Neural progenitor cell (in vitro differentiated cells): ENCODE results near the gene OVOL3. TPM values are rescaled to one million over a fixed set of nuclear protein-coding genes. Genes with fewer than 3 reads are reported as not detected.

Experiments used
- DNase-seq: peaks from one replicate; pipeline ENCODE4 v3.0.0-alpha.2; 2016; ENCODE audit warnings: low spot score
- H2AFZ ChIP-seq: fragments of 200-600 bp; sonication (generic); replicated peaks from 2 replicates; pipeline ENCODE4 v1.6.1; 2016; ENCODE audit warnings: antibody characterized with exemption
- H3F3A ChIP-seq: fragments of 200-600 bp; sonication (generic); 2 replicates; pipeline ENCODE4 v1.6.1; 2016; ENCODE audit warnings: antibody characterized with exemption, low read depth
- H3K27ac ChIP-seq: fragments of 200-600 bp; sonication (generic); 2 replicates; pipeline ENCODE4 v1.5.1; 2016; ENCODE audit warnings: mild to moderate bottlenecking
- H3K27me3 ChIP-seq: fragments of 200-600 bp; sonication (generic); 2 replicates; pipeline ENCODE4 v1.6.1; 2016; ENCODE audit warnings: mild to moderate bottlenecking, moderate library complexity
- H3K36me3 ChIP-seq: fragments of 200-600 bp; sonication (generic); 2 replicates; pipeline ENCODE4 v1.5.1; 2016
- H3K4me1 ChIP-seq: fragments of 200-600 bp; sonication (generic); 2 replicates; pipeline ENCODE4 v1.6.1; 2016; ENCODE audit warnings: mixed run types
- H3K4me2 ChIP-seq: fragments of 200-600 bp; sonication (generic); 2 replicates; pipeline ENCODE4 v1.6.1; 2016
- H3K4me3 ChIP-seq: fragments of 200-600 bp; sonication (generic); 2 replicates; pipeline ENCODE4 v1.5.1; 2016
- H3K79me2 ChIP-seq: fragments of 200-600 bp; sonication (generic); 2 replicates; pipeline ENCODE4 v1.6.1; 2016; ENCODE audit warnings: low read depth
- H3K9ac ChIP-seq: fragments of 200-600 bp; sonication (generic); 2 replicates; pipeline ENCODE4 v1.6.1; 2016
- H3K9me3 ChIP-seq: fragments of 200-600 bp; sonication (generic); 2 replicates; pipeline ENCODE4 v1.5.1; 2016; ENCODE audit warnings: low read depth
- H4K20me1 ChIP-seq: fragments of 200-600 bp; sonication (generic); 2 replicates; pipeline ENCODE4 v1.6.1; 2016; ENCODE audit warnings: low read depth
- H3K27ac Mint-ChIP-seq: 3 replicates; pipeline ENCODE4 v1.8.0; 2021; ENCODE audit warnings: mixed read lengths
- H3K27me3 Mint-ChIP-seq: 2 replicates; pipeline ENCODE4 v1.8.0; 2022; ENCODE audit warnings: low read depth, mild to moderate bottlenecking, inconsistent platforms, moderate library complexity, mixed read lengths; ENCODE audit not compliant: insufficient read depth
- H3K36me3 Mint-ChIP-seq: 3 replicates; pipeline ENCODE4 v1.8.0; 2021; ENCODE audit warnings: mixed read lengths
- H3K4me1 Mint-ChIP-seq: 3 replicates; pipeline ENCODE4 v1.8.0; 2021; ENCODE audit warnings: mixed read lengths
- H3K4me3 Mint-ChIP-seq: 3 replicates; pipeline ENCODE4 v1.8.0; 2021; ENCODE audit warnings: mild to moderate bottlenecking, moderate library complexity, mixed read lengths
- H3K9me3 Mint-ChIP-seq: 3 replicates; pipeline ENCODE4 v1.8.0; 2020; ENCODE audit warnings: mixed read lengths
- CTCF ChIP-seq: fragments of 200-600 bp; sonication (generic); IDR thresholded peaks from 2 replicates; pipeline ENCODE4 v1.5.1; 2017; ENCODE audit warnings: antibody characterized with exemption, mild to moderate bottlenecking
- EZH2 ChIP-seq: fragments of 200-600 bp; sonication (generic); IDR thresholded peaks from 2 replicates; pipeline ENCODE4 v1.6.1; 2017; ENCODE audit warnings: antibody characterized with exemption, mild to moderate bottlenecking, moderate library complexity
- EZH2phosphoT487 ChIP-seq: fragments of 200-600 bp; sonication (generic); IDR thresholded peaks from 2 replicates; pipeline ENCODE4 v1.6.1; 2017; ENCODE audit warnings: antibody characterized with exemption
- total RNA-seq: library from RNA; depleted of rRNA; stranded (reverse); fragments of >200 nt; gene quantifications from 2 replicates; pipeline ENCODE4 v1.2.3, GENCODE V29; 2015; ENCODE audit warnings: low replicate concordance

The OVOL3 gene
- total RNA-seq, 1 donor from 2014 or later: not detected

- Histone ChIP-seq H3K27ac (no peak overlapping the region), H4K20me1 (peaks cover 15% of the 10 kb centered on the region), H3K4me2 (no peak overlapping the region), H3K4me1 (peaks cover 7% of the 10 kb centered on the region), H3K36me3 (no peaks in the 10 kb centered on the region), H3F3A (peaks cover 13% of the 10 kb centered on the region), H3K9ac (no peak overlapping the region), H3K4me3 (no peak overlapping the region), H3K79me2 (peaks cover 20% of the 10 kb centered on the region), H3K27me3 (no peaks in the 10 kb centered on the region), H2AFZ (no peak overlapping the region), H3K9me3 (no peaks in the 10 kb centered on the region)
- Mint-ChIP-seq H3K4me1 (peaks cover 8% of the 10 kb centered on the region), H3K27me3 (peaks cover 9% of the 10 kb centered on the region), H3K27ac (no peak overlapping the region), H3K9me3 (no peaks in the 10 kb centered on the region), H3K36me3 (peaks cover 36% of the 10 kb centered on the region), H3K4me3 (peak overlapping the region; percentile 68)
- TF ChIP-seq EZH2 (no peak), CTCF (no peak), EZH2phosphoT487 (no peak)
- DNase-seq: no peak
Measured at GRCh38 chr19:36142496-36142895, 31.6 kb downstream of the OVOL3 start.

- TF ChIP-seq EZH2: no peak
- TF ChIP-seq EZH2phosphoT487: no peak
- no peak for TF ChIP-seq CTCF
Measured at GRCh38 chr19:36144624-36145023, 33.7 kb downstream of the OVOL3 start.

GRCh38 chr19:36149673-36150406 lies 38.9 kb downstream of the OVOL3 start:
- no peak overlapping the region for H3K4me3 ChIP-seq
- Mint-ChIP-seq H3K27me3 (peaks cover 6% of the 10 kb centered on the region), H3K27ac (no peak overlapping the region), H3K4me1 (no peaks in the 10 kb centered on the region), H3K9me3 (no peaks in the 10 kb centered on the region), H3K4me3 (no peak overlapping the region), H3K36me3 (peaks cover 28% of the 10 kb centered on the region)
- H3K36me3 ChIP-seq: no peaks in the 10 kb centered on the region
- H3K79me2 ChIP-seq: no peaks in the 10 kb centered on the region
- no peaks in the 10 kb centered on the region for H3K27me3 ChIP-seq
- no peak for DNase-seq
- H2AFZ ChIP-seq: no peak overlapping the region
- no peaks in the 10 kb centered on the region for H4K20me1 ChIP-seq
- no peaks in the 10 kb centered on the region for H3K4me1 ChIP-seq
- no peaks in the 10 kb centered on the region for H3F3A ChIP-seq
- H3K9ac ChIP-seq: no peak overlapping the region
- no peak overlapping the region for H3K27ac ChIP-seq
- TF ChIP-seq EZH2: no peak
- no peak for TF ChIP-seq EZH2phosphoT487
- TF ChIP-seq CTCF: no peak
- no peak overlapping the region for H3K4me2 ChIP-seq
- H3K9me3 ChIP-seq: no peaks in the 10 kb centered on the region

More at GRCh38 chr19:36144624-36145023, 33.7 kb downstream of the OVOL3 start:
- Histone ChIP-seq H3K4me3 (no peak overlapping the region), H4K20me1 (peaks cover 15% of the 10 kb centered on the region), H2AFZ (no peak overlapping the region), H3K9me3 (no peaks in the 10 kb centered on the region), H3K79me2 (peaks cover 20% of the 10 kb centered on the region), H3K9ac (no peak overlapping the region), H3K4me1 (peaks cover 4% of the 10 kb centered on the region), H3K4me2 (no peak overlapping the region), H3K27me3 (no peaks in the 10 kb centered on the region), H3K27ac (no peak overlapping the region), H3F3A (peaks cover 8% of the 10 kb centered on the region), H3K36me3 (no peaks in the 10 kb centered on the region)
- H3K36me3 Mint-ChIP-seq: peaks cover 42% of the 10 kb centered on the region
- no peak overlapping the region for H3K4me3 Mint-ChIP-seq
- H3K27ac Mint-ChIP-seq: no peak overlapping the region
- no peak for DNase-seq
- peaks cover 3% of the 10 kb centered on the region for H3K27me3 Mint-ChIP-seq
- no peaks in the 10 kb centered on the region for H3K9me3 Mint-ChIP-seq
- peaks cover 8% of the 10 kb centered on the region for H3K4me1 Mint-ChIP-seq
